CD8-positive, alpha-beta memory T cell (primary cell): ENCODE measurements around the gene XYLT2. TPM values are rescaled to one million over a fixed set of nuclear protein-coding genes. Genes with fewer than 3 reads are reported as not detected.
"Not testable (repeated sequence)": the region's sequence is repeated elsewhere in the genome, so short reads cannot be mapped to it uniquely, and the experiment has no call there.

Experiments
- CTCF ChIA-PET: fragments of 350-600 bp; sonication (Branson Sonifier 250); formaldehyde crosslinking; loops from one replicate; lab custom pipeline; 2021; ENCODE audit warnings: antibody characterized with exemption; lab: Charles Lee
- POLR2A ChIA-PET: fragments of 350-600 bp; sonication (Branson Sonifier 250); formaldehyde crosslinking; loops from one replicate; lab custom pipeline; 2021; ENCODE audit warnings: antibody characterized with exemption; lab: Charles Lee
- DNase-seq, 5 donors: peaks; one replicate each; pipeline versions ENCODE4 v3.0.0 to v3.0.0-alpha.2; 2020 to 2022; ENCODE audit warnings: mixed read lengths in 1 of 5
- H3K27ac ChIP-seq: one replicate; pipeline ENCODE4 v1.7.0; 2013; ENCODE audit warnings: low read depth, mild to moderate bottlenecking, low read length, moderate library complexity
- H3K27me3 ChIP-seq: 2 replicates; pipeline ENCODE4 v1.7.0; 2013; ENCODE audit warnings: low read length, mild to moderate bottlenecking; ENCODE audit not compliant: insufficient read depth, poor library complexity, severe bottlenecking
- H3K36me3 ChIP-seq: 2 replicates; pipeline ENCODE4 v1.7.0; 2013; ENCODE audit warnings: mild to moderate bottlenecking, low read length, moderate library complexity; ENCODE audit not compliant: insufficient read depth
- H3K4me1 ChIP-seq: 2 replicates; pipeline ENCODE4 v1.7.0; 2013; ENCODE audit warnings: mild to moderate bottlenecking, low read length, moderate library complexity; ENCODE audit not compliant: insufficient read depth
- H3K4me3 ChIP-seq: 2 replicates; pipeline ENCODE4 v1.7.0; 2013; ENCODE audit warnings: mild to moderate bottlenecking, low read length
- H3K9me3 ChIP-seq: 2 replicates; pipeline ENCODE4 v1.7.0; 2013; ENCODE audit warnings: mild to moderate bottlenecking, low read length
- H3K27ac Mint-ChIP-seq, 8 donors: one replicate each; pipeline ENCODE4 v1.8.0; 2020 to 2021; ENCODE audit warnings: mixed read lengths in 8 of 8, mild to moderate bottlenecking in 6 of 8, inconsistent platforms in 3 of 8, moderate library complexity in 3 of 8
- H3K27me3 Mint-ChIP-seq, 2 donors: one replicate each; pipeline ENCODE4 v1.8.0; 2020 to 2021; ENCODE audit warnings: mixed read lengths in 2 of 2, mild to moderate bottlenecking in 1 of 2, moderate library complexity in 1 of 2
- H3K36me3 Mint-ChIP-seq, 3 donors: one replicate each; pipeline ENCODE4 v1.8.0; 2020 to 2021; ENCODE audit warnings: mixed read lengths in 3 of 3, inconsistent platforms in 1 of 3, mild to moderate bottlenecking in 1 of 3
- H3K4me1 Mint-ChIP-seq, 3 donors: one replicate each; pipeline ENCODE4 v1.8.0; 2020 to 2021; ENCODE audit warnings: mixed read lengths in 3 of 3, inconsistent platforms in 1 of 3, mild to moderate bottlenecking in 1 of 3
- H3K4me3 Mint-ChIP-seq, 7 donors: one replicate each; pipeline ENCODE4 v1.8.0; 2020 to 2021; ENCODE audit warnings: mixed read lengths in 7 of 7, mild to moderate bottlenecking in 6 of 7, moderate library complexity in 4 of 7, inconsistent platforms in 2 of 7
- H3K9me3 Mint-ChIP-seq, 5 donors: one replicate each; pipeline ENCODE4 v1.8.0; 2020 to 2022; ENCODE audit warnings: mixed read lengths in 5 of 5, mild to moderate bottlenecking in 3 of 5, moderate library complexity in 2 of 5, inconsistent platforms in 1 of 5
- polyA plus RNA-seq: library from polyadenylated mRNA; unstranded; fragments of 300-500 nt; fragmentation: Illumina TruSeq; gene quantifications from one replicate; pipeline ENCODE4 v1.2.3, GENCODE V29; 2021
- total RNA-seq, 2 experiments: library from RNA; stranded (reverse); gene quantifications; one replicate each; pipeline ENCODE4 v1.2.3, GENCODE V29; 2021

Gene XYLT2
- total and polyA plus RNA-seq, 3 experiments from 2014 or later = 17.8 to 32.6 (median 31.8) TPM

- H3K36me3 ChIP-seq, H3K4me1 ChIP-seq, H3K9me3 ChIP-seq, H3K36me3 Mint-ChIP-seq, DNase-seq, H3K9me3 Mint-ChIP-seq, POLR2A ChIA-PET, H3K27ac ChIP-seq, CTCF ChIA-PET, H3K4me1 Mint-ChIP-seq, H3K4me3 ChIP-seq, H3K27ac Mint-ChIP-seq, H3K27me3 ChIP-seq: not testable (repeated sequence)
- peak overlapping the region in 1 of 7 donors; percentile 57 for H3K4me3 Mint-ChIP-seq
- H3K27me3 Mint-ChIP-seq = peaks cover 15 to 24% of the 10 kb centered on the region in 2 donors
Observed at GRCh38 chr17:50333291-50334057, 12.5 kb upstream of the XYLT2 start.

- Histone ChIP-seq H3K4me1 (no peaks in the 10 kb centered on the region), H3K36me3 (no peaks in the 10 kb centered on the region), H3K27me3 (no peaks in the 10 kb centered on the region), H3K4me3 (no peak overlapping the region), H3K27ac (no peak overlapping the region), H3K9me3 (no peaks in the 10 kb centered on the region)
- no peak for DNase-seq
- Mint-ChIP-seq H3K4me3 (no peak overlapping the region), H3K27ac (peak overlapping the region in 1 of 8 donors; percentile 86), H3K36me3 (peaks cover 0 to 12% (median 1%) of the 10 kb centered on the region in 3 donors), H3K27me3 (peaks cover 6 to 14% of the 10 kb centered on the region in 2 donors), H3K9me3 (peaks cover 4 to 16% (median 8%) of the 10 kb centered on the region in 5 donors), H3K4me1 (peaks cover 5 to 9% (median 8%) of the 10 kb centered on the region in 3 donors)
- POLR2A ChIA-PET = no interaction called here
- CTCF ChIA-PET = no interaction called here
Observed at GRCh38 chr17:50337956-50338355, 8.0 kb upstream of the XYLT2 start.

GRCh38 chr17:50338645-50339044 lies 7.3 kb upstream of the XYLT2 start:
- H3K36me3 ChIP-seq = no peaks in the 10 kb centered on the region
- H3K4me3 ChIP-seq = no peak overlapping the region
- Mint-ChIP-seq H3K27ac (peak overlapping the region in 1 of 8 donors; percentile 21), H3K36me3 (peaks cover 0 to 12% (median 1%) of the 10 kb centered on the region in 3 donors), H3K4me1 (peaks cover 3 to 6% (median 5%) of the 10 kb centered on the region in 3 donors), H3K4me3 (no peak overlapping the region), H3K27me3 (peaks cover 6 to 12% of the 10 kb centered on the region in 2 donors), H3K9me3 (peaks cover 4 to 16% (median 8%) of the 10 kb centered on the region in 5 donors)
- DNase-seq = no peak
- H3K9me3 ChIP-seq = no peaks in the 10 kb centered on the region
- ChIA-PET POLR2A (no interaction called here), CTCF (interaction anchor here (1.0 kb wide), 1 partner anchor 23 kb away, joined by 3 read pairs; no protein-coding TSS in a partner anchor)
- no peaks in the 10 kb centered on the region for H3K4me1 ChIP-seq
- H3K27me3 ChIP-seq = no peaks in the 10 kb centered on the region
- H3K27ac ChIP-seq = no peak overlapping the region

- no peak overlapping the region for H3K27ac ChIP-seq
- Mint-ChIP-seq H3K27me3 (peaks cover 4 to 8% of the 10 kb centered on the region in 2 donors), H3K36me3 (peaks cover 0 to 12% (median 1%) of the 10 kb centered on the region in 3 donors), H3K27ac (no peak overlapping the region), H3K9me3 (peaks cover 4 to 16% (median 8%) of the 10 kb centered on the region in 5 donors), H3K4me1 (peaks cover 0 to under 1% (median 0%) of the 10 kb centered on the region in 3 donors), H3K4me3 (no peak overlapping the region)
- no peaks in the 10 kb centered on the region for H3K9me3 ChIP-seq
- ChIA-PET POLR2A (no interaction called here), CTCF (interaction anchor here (1.0 kb wide), 1 partner anchor 23 kb away, joined by 3 read pairs; no protein-coding TSS in a partner anchor)
- no peaks in the 10 kb centered on the region for H3K4me1 ChIP-seq
- H3K27me3 ChIP-seq = no peaks in the 10 kb centered on the region
- H3K4me3 ChIP-seq = no peak overlapping the region
- no peaks in the 10 kb centered on the region for H3K36me3 ChIP-seq
- no peak for DNase-seq
Observed at GRCh38 chr17:50339381-50339780, 6.5 kb upstream of the XYLT2 start.

- Mint-ChIP-seq H3K36me3 (peaks cover 0 to 5% (median 0%) of the 10 kb centered on the region in 3 donors), H3K4me3 (peak overlapping the region; percentile 68 to 92 (median 76)), H3K4me1 (peaks cover 21 to 37% (median 28%) of the 10 kb centered on the region in 3 donors), H3K27me3 (no peaks in the 10 kb centered on the region), H3K9me3 (no peaks in the 10 kb centered on the region), H3K27ac (peak overlapping the region in 5 of 8 donors; percentile 47 to 95 (median 63))
- Histone ChIP-seq H3K4me1 (peaks cover 22% of the 10 kb centered on the region), H3K27me3 (no peaks in the 10 kb centered on the region), H3K9me3 (no peaks in the 10 kb centered on the region), H3K36me3 (no peaks in the 10 kb centered on the region), H3K4me3 (peak overlapping the region; percentile 71), H3K27ac (no peak overlapping the region)
- ChIA-PET CTCF (interaction anchor here (1.2 to 2.7 kb wide), 2 partner anchors 17 to 53 kb away, joined by 8 to 18 read pairs; partner anchors contain the start of gene LRRC59), POLR2A (no interaction called here)
- no peak for DNase-seq
Observed at GRCh38 chr17:50344731-50345365, 1.1 kb upstream of the XYLT2 start.

GRCh38 chr17:50346313-50347116 lies 589 bp downstream of the XYLT2 start:
- peaks cover 22% of the 10 kb centered on the region for H3K4me1 ChIP-seq
- Mint-ChIP-seq H3K4me1 (peaks cover 22 to 45% (median 34%) of the 10 kb centered on the region in 3 donors), H3K27ac (peak overlapping the region; percentile 62 to 95 (median 84)), H3K9me3 (no peaks in the 10 kb centered on the region), H3K36me3 (peaks cover 0 to 6% (median 0%) of the 10 kb centered on the region in 3 donors), H3K4me3 (peak overlapping the region; percentile 84 to 97 (median 89)), H3K27me3 (peaks cover 0 to 3% of the 10 kb centered on the region in 2 donors)
- no peaks in the 10 kb centered on the region for H3K27me3 ChIP-seq
- H3K9me3 ChIP-seq = no peaks in the 10 kb centered on the region
- CTCF ChIA-PET = interaction anchor here (1.1 to 2.7 kb wide), 3 partner anchors 15 to 206 kb away, joined by 3 to 18 read pairs (median 12); partner anchors contain the start of gene LRRC59
- H3K36me3 ChIP-seq = no peaks in the 10 kb centered on the region
- DNase-seq = peak in 2 of 5 donors; percentile 12 to 36
- H3K27ac ChIP-seq = peak overlapping the region; percentile 69
- H3K4me3 ChIP-seq = peak overlapping the region; percentile 82
- POLR2A ChIA-PET = interaction anchor here (0.6 to 2.5 kb wide), 5 partner anchors 15 to 622 kb away, joined by 3 to 12 read pairs (median 6); partner anchors contain the start of gene LRRC59

- ChIA-PET CTCF (interaction anchor here (1.1 to 2.7 kb wide), 3 partner anchors 14 to 207 kb away, joined by 3 to 18 read pairs (median 12); partner anchors contain the start of gene LRRC59), POLR2A (interaction anchor here (0.6 to 2.5 kb wide), 3 partner anchors 12 to 27 kb away, joined by 3 to 12 read pairs (median 6); no protein-coding TSS in a partner anchor)
- Histone ChIP-seq H3K27me3 (no peaks in the 10 kb centered on the region), H3K4me3 (peak overlapping the region; percentile 82), H3K4me1 (peaks cover 22% of the 10 kb centered on the region), H3K27ac (peak overlapping the region; percentile 69), H3K36me3 (no peaks in the 10 kb centered on the region), H3K9me3 (no peaks in the 10 kb centered on the region)
- Mint-ChIP-seq H3K9me3 (no peaks in the 10 kb centered on the region), H3K4me3 (peak overlapping the region; percentile 84 to 97 (median 89)), H3K27me3 (peaks cover 0 to 3% of the 10 kb centered on the region in 2 donors), H3K36me3 (peaks cover 0 to 14% (median 1%) of the 10 kb centered on the region in 3 donors), H3K4me1 (peaks cover 27 to 49% (median 40%) of the 10 kb centered on the region in 3 donors), H3K27ac (peak overlapping the region; percentile 62 to 95 (median 86))
- DNase-seq = no peak
Observed at GRCh38 chr17:50347117-50347893, 1.4 kb downstream of the XYLT2 start.
